NAMALWA (cell line): ENCODE results near the gene RIBC2.
"Not testable (repeated sequence)": the region's sequence is repeated elsewhere in the genome, so short reads cannot be mapped to it uniquely, and the experiment has no call there.

Experiments
- DNase-seq: peaks from one replicate; pipeline ENCODE4 v3.0.0-alpha.2; 2015; ENCODE audit warnings: low spot score

RIBC2 gene

GRCh38 chr22:45449442-45449841 lies 35.9 kb downstream of the RIBC2 start:
- not testable (repeated sequence) for DNase-seq

DNA sequence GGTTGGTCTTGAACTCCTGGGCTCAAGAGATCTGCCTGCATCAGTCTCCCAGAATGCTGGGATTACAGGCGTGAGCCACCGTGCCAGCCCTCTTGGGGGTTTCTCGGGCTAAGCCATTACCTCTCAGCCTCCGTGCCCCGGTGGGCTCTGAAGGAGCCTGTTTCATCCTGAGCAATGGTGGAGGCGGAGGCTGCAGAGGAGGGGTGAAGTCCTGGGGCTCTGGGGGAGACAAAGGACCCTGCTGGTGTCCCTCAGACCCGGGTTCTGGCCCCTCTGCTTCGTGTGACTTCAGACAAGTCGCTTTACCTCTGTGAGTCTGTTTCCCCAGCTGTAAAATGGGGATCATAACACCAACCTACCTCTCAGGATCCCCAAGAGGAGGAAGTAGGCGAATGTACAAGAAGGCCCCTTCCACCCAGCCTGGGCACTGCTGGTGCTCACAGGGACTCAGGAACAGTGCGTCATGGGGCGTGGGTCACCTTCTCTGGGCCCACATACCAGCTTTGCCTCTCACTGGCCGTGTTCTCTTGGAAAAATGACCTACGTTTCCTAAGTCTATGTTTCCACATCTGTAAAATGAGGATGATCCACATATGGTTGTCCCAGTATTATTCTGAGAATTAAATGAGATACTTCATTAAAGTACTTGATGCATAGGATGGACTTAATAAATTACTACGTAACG lies 36.8 kb downstream of the RIBC2 start:
- DNase-seq, result no peak

GRCh38 chr22:45450921-45451651 lies 37.6 kb downstream of the RIBC2 start:
- DNase-seq, result no peak

GRCh38 chr22:45451972-45452371 lies 38.5 kb downstream of the RIBC2 start:
- DNase-seq, result no peak

DNA sequence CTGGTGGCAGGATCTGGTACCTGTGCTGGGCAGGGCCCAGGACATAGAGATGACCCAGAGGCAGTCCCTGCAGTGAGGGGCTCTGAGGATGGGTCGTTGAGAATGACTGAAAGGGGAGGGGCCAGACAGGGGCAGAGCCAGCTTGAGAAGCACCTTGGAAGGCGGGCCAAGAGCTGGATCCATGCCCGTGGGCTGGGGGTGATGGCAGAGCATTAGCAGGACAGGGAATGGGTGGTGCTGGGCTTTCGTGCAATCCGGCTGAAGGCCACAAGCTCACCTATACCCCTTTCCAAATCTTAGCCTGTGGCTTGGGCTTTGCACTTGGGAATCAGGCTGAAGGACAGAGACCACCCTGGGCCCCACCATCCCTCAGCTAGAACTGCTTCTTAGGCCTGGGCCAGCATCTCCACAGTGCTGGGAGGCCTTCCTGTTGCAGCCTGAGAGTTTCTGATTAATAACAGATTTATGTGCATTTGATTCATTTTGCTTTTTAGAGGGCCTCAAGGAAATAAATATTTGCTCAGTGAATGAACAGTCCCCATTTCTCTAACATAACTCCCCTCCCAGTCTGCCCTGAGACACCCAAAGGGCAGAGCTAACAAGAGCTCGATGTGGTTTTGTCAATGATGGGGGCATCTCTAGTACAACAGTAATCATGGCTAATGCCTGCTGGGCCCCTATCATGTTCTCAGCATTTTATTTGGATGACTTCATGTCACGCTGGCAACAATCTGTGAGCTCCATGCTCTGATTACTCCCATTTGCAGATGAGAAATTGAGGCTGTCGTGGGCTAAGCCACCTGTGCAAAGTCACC lies 39.3 kb downstream of the RIBC2 start:
- DNase-seq, result no peak

GRCh38 chr22:45453764-45454163 lies 40.3 kb downstream of the RIBC2 start:
- DNase-seq, result no peak

DNA sequence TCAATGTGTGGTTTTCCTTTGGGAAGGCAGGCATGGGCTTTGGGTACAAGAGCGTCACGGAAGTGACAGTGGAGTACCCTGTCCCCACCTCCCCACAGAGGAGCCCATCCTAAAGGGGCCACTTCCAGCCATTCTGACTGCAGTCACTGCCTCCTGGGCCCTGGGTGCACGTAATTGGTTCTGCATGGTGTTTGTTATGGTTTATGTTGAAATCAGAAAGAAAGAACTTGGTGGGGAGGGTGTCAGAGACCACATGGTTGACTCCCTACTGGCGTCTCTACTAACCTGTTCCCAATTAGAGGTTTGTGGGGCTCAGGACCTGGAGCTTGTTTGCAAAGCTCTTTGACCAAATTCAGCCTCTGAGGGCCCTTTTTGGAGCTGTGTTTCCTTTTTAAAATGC lies 40.8 kb downstream of the RIBC2 start:
- DNase-seq, result no peak

DNA sequence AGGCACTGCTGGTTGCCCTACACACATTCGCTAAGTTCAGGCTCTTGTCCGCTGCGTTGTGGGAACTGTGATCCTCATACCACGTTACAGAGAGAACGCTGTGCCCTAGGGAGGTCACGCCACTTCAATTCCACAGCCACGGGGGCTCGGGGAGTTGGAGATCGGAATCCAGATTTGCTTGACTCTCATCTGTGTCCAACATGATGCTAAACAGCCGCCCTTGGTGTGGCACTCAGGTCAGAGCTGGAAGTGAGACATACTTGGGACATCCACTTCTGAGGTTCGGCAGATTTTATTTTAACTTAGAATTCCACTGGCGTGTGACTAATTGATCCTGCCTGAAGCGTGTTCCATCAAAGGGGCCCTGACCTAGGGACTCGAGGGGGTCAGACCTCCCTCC lies 41.7 kb downstream of the RIBC2 start:
- no peak for DNase-seq

DNA sequence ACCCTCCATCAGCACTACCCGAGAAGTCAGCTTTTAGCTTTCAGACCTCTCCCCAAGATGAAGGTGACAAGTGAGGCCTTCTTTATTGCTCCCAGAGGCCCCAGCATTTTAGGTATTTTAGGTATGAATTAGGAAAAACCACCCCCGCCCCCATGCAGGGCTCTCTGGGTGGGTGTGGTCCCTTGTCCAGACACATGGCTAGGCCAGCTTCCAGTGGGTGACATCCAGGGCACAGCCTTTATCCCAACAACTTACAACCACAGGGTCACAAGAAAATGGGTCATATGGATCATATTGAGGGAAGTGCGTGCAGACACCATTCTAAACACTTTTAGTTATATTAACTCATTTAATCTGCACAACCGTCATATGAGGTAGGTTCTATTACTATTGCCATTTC lies 42.1 kb downstream of the RIBC2 start:
- DNase-seq, result no peak

- DNase-seq, result no peak
Observed at GRCh38 chr22:45456811-45457210, 43.3 kb downstream of the RIBC2 start.

DNA sequence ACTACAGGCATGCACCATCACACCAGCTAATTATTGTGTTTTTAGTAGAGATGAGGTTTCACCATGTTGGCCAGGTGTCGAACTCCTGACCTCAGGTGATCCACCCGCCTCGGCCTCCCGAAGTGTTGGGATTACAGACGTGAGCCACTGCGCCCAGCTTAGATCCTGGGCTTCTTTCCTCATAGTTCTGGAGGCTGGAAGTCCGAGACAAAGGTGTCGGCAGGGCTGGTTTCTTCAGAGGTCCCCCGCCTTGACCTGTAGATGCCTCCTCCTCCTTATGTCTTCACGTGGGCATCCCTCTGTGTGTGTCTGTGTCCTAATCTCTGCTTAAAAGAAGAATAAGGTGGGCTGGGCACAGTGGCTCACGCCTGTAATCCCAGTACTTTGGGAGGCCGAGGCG lies 45.0 kb downstream of the RIBC2 start:
- DNase-seq, result no peak

- no peak for DNase-seq
Observed at GRCh38 chr22:45459235-45459634, 45.7 kb downstream of the RIBC2 start.

DNA sequence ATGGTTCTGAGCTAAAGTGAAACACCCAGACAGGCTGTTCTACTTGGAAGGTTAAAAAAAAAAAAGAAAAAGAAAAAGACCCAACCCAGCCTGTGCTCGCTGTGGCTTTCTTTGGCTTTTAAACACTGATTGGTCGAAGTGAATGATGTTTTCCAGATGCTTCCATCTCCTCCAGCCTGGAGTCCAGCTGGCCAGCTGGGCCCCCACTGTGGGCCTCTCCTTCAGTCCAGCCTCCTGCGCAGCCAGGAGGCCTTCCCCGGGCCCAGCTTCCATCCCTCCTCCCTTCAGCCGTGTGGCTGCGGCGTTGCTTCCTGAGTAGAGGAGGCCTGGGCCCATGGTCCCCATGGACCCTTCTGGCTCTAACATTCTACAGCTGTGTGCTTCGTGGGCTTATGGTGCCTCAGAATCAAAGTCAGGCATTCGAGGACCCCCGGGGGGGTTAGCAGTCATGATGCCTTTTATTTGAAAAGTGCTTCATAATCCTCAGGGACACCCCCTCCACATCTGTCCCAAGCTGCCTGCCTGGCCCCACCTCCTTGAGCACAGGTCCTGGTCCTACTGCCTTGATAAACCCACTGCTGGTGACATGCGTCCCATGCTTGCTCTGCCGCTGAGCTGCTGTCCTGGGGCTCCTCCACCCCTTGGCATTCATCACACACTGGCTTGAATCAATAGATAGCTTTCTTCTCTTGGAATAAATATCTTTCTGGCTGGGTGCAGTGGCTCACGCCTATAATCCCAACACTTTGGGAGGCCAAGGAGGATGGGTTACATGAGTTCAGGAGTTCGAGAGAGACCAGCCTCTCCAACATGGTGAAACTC lies 47.0 kb downstream of the RIBC2 start:
- DNase-seq, result no peak

DNA sequence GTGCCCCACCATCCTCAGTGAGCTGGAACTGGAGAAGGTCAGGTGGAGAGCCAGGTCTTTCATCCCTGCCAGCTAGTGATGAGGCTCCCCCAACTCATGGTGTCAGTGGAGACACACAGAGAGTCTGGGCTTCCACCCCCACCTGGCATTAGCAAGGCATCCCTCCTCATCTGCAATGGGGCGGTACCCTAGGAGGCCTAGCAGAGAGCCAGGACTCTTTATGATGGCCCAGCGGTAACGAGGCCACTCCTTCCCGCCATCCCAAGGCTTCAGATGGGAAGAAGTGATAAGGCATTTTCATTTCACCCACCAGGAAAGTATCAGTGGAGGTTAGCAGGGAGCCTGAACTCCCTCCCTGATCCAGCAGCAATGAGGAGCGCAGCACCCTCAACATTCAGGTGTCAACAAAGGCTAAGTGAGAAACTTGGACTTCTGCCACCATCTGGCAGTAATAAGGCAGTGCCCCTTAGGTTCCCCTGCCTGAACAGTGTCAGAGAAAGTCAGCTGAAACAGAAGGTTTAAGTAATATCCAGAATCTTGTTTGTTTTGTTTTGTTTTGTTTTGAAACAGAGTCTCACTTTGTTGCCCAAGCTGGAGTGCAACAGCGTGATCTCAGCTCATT lies 48.7 kb downstream of the RIBC2 start:
- peak; percentile 47 for DNase-seq

DNA sequence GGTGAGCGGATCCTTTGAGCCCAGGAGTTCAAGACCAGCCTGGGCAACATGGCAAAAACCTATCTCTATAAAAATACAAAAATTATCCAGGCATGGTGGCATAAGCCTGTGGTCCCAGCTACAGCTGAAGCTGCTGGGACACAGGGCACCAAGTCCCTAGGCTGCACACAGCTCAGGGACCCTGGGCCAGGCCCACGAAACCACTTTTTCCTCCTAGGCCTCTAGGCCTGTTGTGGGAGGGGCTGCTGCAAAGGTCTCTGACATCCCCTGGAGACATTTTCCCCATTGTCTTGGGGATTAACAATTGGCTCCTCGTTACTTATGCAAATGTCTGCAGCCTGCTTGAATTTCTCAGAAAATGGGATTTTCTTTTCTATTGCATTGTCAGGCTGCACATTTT lies 50.2 kb downstream of the RIBC2 start:
- DNase-seq, result not testable (repeated sequence)

DNA sequence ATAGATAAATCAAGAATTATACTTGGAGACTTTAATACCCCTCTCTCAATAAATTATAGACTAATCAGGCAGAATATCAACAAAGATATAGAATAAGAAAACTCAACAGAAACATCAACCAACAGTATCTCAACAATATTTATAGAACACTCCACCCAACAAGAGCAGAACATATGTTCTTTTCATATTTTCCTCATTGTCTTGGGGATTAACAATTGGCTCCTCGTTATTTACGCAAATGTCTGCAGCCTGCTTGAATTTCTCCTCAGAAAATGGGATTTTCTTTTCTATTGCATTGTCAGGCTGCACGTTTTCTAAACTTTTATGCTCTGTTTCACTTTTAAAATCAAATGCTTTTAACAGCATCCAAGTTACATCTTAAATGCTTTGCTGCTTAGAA lies 52.1 kb downstream of the RIBC2 start:
- DNase-seq, result no peak

DNA sequence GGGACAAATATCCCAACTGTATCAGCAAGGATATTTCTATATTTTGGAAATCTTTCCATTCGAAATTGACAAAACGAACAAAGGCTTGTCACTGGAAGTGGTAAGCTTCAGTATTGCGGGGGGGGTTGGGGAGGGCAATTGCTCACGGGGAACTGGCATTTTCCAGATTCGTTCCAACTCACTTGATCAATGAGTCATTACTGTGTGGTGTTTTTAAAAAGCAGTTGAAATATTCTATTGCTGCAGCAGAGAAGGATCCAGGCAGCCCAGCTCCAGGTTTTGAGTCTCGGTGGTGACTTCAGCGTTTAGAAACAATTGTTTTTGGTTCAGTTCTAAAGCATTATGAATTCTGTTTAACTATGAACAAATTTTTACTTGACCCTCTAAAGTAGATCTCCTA lies 55.4 kb downstream of the RIBC2 start:
- DNase-seq, result no peak

DNA sequence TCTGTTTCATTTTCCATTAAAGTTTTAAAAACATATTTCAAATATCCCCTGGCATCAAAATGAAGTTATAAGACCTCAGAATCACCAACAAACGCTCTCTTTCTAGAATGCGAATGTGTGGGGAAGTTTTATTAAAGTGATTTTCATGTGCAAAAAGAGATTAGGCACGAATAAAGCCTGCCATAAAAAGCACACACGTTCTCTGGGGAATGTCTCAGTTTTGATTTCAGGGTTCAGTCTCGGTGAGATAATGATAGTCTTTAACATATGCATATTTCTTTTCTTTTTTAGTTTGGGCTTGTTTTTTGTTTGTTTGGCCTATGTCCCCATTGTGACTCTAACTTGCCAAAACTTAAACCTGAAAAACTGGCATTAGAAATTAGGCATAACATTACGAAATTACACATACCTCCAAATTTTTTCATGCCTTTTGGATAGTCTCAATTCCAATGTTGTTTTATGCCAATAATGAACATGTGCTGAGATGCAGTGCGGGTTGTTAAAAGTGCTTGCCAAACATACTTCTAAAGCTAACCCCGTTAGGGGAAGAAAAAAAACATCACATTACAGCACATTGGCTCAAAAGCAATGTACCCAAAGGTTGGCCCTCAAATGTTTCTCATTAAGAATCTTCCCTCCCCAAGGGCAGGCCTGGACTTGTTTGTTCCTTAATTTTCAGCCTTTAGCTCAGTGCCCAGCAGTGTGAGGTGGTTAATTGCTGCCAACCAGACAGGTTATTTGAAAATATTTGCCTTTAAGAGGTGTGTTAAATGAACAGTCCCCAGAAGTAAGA lies 56.0 kb downstream of the RIBC2 start:
- DNase-seq, result no peak

DNA sequence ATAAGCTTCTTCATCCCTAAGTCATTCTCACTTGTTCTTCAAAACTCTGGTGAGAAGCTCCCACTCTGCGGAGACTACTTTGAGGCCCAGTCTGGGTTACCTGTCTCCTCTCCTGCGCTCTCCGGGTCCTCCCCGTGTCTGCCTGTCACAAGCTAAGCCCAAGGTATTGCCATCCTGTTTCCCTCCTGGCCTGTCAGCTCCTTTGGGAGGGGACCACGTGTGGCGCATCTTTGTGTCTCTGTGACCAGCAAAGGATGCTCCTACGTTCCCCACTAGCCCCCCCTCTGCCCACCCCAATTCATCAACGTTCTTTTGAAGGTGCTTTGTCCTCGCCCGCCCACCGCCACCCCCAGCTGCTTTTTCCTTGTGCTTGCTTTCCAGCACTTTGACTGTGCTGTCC lies 57.4 kb downstream of the RIBC2 start:
- DNase-seq, result no peak

DNA sequence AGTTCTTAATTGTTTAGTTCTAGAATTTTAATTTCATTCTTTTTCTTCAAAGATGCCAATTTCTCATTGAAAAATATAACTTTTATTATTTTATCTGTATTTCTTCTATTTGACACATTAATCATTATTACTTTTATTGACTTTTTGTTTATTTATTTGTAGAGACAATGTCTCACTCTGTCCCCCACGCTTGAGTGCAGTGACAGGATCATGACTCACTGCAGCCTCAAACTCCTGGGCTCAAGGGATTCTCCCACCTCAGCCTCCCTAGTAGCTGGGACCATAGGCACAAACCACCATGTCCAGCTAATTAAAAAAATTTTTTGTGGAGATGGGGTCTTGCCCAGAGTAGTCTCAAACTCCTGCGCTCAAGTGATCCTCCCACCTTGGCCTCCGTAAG lies 58.9 kb downstream of the RIBC2 start:
- DNase-seq, result no peak
